NK-92 (cell line): ENCODE results near the gene PDE4DIP.
"Not testable (repeated sequence)": the region's sequence is repeated elsewhere in the genome, so short reads cannot be mapped to it uniquely, and the experiment has no call there.

Experiments
- DNase-seq: peaks from one replicate; lab custom pipeline; 2025; ENCODE audit not compliant: unreplicated experiment; lab: John Stamatoyannopoulos, UW

PDE4DIP gene

GRCh38 chr1:148844220-148844619 is at the start of gene PDE4DIP:
TSS of gene PDE4DIP (plus strand) at chr1:148844428. CDS start at chr1:148844775, 347 bp downstream.
- DNase-seq: not testable (repeated sequence)

GRCh38 chr1:148808268-148808928 is 35.8 kb upstream of the PDE4DIP start:
- not testable (repeated sequence) for DNase-seq

GRCh38 chr1:148808929-148809283 is 35.3 kb upstream of the PDE4DIP start:
- DNase-seq: not testable (repeated sequence)

GRCh38 chr1:148822180-148822579 is 22.0 kb upstream of the PDE4DIP start:
- not testable (repeated sequence) for DNase-seq

GRCh38 chr1:148823822-148824221 is 20.4 kb upstream of the PDE4DIP start:
- not testable (repeated sequence) for DNase-seq

GRCh38 chr1:148825029-148825428 is 19.2 kb upstream of the PDE4DIP start:
- not testable (repeated sequence) for DNase-seq

DNA sequence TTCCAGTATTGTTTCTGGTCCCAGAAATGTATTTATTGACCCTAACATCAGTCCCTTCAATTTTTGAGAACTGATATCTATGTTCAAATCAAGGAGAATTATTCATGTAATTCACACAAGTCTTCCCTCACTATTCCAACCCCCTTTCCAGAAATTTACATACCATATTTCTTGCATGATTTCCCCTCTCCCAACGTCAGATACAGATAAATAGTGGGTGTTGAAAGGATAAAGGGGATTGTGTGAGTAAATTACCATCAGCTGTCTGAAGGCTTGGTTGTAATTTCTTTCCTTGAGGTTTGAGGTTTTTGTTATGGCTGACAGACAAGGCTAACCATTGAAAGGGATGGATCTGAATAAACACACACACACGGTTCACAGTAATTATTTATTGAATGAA is 15.7 kb upstream of the PDE4DIP start:
- DNase-seq: not testable (repeated sequence)

DNA sequence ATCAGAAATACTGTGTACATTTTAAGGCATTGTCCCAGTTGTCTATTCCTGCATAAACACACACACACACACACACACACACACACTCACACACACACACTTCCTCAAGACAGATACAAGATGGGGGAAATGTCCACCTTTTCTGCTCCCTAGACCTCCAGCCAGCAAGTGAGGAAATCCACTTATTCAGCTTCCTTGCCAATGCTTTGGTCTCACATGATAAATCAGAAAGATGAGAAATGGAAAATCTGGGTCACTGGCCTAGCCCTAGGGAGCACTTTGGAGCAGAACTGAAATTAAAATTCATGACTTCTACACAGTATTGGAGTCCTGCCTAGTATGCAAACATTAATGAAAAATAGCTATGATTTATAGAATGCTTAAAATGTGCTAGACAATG is 15.3 kb upstream of the PDE4DIP start:
- not testable (repeated sequence) for DNase-seq

- DNase-seq: not testable (repeated sequence)
These were observed 14.9 kb upstream of the PDE4DIP start for GRCh38 chr1:148829365-148829764.

GRCh38 chr1:148841262-148841661 is 3.0 kb upstream of the PDE4DIP start:
- DNase-seq: not testable (repeated sequence)

DNA sequence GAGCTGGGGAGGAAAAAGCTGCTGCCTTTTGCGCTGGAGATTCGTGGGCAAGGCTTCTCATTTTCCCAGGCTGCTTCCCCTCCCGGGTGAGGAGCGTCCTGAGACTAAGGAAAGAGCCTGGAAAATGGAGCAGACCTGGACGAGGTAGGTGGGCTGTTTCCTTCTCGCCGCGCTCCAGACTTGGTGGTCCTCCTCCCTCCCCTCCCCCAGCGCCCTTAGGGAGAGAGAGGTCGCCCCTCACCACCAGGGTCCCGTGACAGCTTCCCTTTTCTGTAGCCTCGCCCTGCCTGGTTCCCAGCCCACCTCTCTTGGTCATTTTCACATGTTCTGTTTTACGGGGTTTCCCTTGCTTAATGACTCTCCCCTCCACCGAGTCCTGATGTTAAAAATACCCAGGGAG is 423 bp downstream of the PDE4DIP start:
- DNase-seq: not testable (repeated sequence)

DNA sequence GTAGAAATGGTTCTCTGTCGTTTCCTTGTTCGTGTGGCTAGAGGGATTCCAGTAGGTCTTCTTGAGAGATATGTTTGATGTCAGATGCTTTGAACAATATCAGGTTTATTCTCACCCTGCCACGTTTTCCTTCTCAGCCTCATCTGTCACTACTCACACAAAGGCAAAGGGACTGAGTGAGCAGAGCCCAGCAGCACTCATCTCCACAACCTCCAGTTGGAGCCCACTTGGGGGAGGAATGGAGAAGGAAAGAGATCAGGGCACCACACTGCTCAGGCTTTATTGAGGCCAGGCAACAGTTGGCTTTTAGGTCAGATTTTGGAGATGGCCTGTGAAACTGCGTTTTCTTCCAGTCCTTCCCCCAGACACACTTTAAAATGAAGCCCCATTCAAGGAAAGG is 840 bp downstream of the PDE4DIP start:
- DNase-seq: not testable (repeated sequence)

DNA sequence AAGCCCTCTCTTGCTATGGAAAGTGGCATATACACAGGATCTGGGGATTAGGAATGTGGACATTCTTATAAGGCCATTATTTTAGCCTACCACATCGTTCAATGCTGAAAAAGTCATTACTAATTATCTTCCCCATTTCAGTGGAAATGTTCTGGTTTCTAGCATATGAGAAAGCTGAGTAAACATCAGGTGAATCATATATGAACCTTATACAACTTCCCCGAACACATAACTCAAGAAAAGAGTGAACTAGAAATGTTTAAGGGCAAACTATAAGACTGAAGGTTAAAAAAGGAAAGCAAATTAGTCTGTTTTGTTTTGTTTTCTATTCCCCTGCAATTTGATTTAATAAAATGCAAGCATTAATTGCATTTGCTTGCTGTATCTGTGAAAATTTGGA is 6.1 kb downstream of the PDE4DIP start:
- not testable (repeated sequence) for DNase-seq

DNA sequence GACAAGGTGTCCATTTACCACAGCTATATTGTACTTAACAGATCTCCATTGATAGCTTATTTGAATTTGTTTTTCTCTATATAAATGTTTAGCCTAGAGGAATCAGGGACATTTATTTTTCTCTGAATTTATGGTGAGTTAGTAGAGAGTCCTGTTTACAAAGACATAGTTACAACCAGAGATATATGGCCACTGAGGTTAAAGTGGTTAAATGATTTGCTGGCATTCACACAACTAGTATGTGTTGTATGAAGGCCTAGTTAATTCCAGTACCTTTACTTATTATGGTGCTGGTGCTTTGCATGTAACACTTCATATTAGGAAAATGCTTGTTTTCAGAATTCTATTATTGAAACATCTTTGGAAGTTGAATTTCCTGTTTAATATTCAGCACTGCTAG is 6.6 kb downstream of the PDE4DIP start:
- not testable (repeated sequence) for DNase-seq

DNA sequence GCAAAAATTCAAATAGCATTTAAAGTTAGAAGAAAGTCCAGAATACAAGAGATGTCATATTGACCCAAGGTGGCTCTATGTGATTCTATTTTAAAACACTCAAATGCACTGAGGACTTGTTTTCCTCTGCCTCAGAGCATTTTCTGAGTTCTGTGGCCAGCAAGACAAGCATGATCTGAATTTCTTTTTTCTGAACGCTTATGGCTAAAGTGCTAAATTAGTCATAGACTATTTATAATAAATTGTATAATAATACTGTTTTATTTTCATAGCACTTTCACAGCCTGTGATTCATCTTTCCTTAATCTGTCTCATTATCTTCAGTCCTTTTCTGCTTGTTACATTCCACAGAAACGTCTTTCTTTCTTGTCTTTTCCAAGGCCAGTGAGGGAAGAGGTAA is 7.5 kb downstream of the PDE4DIP start:
- DNase-seq: not testable (repeated sequence)

DNA sequence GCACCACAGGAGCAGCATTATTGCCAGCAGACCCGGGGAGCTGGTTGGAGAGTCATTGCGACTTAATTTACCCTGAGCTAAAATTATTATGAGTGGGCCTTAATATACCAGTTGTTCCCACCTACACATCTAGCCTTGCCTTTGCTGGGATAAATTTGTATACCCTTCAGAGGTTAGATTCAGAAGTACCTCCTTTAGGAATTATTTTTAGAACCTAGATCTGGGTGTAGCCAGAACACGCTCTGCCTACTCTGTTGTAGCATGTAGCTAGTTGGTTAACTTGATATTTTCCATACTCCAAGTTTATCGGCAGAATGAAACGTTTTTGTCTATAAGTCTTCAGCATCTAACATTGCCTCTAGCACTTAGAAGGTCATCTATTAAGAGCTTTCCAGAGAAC is 9.1 kb downstream of the PDE4DIP start:
- DNase-seq: not testable (repeated sequence)

- not testable (repeated sequence) for DNase-seq
These were observed 9.8 kb downstream of the PDE4DIP start for GRCh38 chr1:148854063-148854462.

DNA sequence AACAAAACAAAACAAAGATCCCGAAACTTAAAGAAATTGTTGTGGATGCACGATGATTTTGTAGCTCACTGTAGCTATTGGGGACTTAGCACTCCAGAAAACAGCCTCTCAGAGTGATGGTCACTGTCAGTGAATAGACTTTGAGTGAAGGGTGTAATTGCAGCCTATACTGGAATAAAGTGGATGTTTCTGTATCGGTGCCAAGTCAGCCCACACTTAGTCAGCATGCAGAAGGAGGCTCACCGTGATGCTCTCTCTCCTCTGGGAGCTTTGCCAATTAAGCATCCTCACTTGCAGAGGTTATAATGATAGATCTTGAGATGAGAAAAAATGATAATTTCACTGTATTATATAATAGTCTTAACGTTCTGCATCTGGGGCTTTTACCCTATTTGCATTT is 11.1 kb downstream of the PDE4DIP start:
- DNase-seq: not testable (repeated sequence)

- DNase-seq: not testable (repeated sequence)
These were observed 15.8 kb downstream of the PDE4DIP start for GRCh38 chr1:148860049-148860448.

GRCh38 chr1:148860579-148861259 is 16.5 kb downstream of the PDE4DIP start:
- DNase-seq: not testable (repeated sequence)

- not testable (repeated sequence) for DNase-seq
These were observed 18.4 kb downstream of the PDE4DIP start for GRCh38 chr1:148862590-148862989.

GRCh38 chr1:148868924-148869633 is 24.9 kb downstream of the PDE4DIP start:
- DNase-seq: not testable (repeated sequence)
